CD4-positive, alpha-beta T cell treated with Interleukin-10 for 1 hour (primary cell): ENCODE results near the gene NDE1.
A peak's percentile ranks its signal among the peaks of the same experiment; 100 is the strongest.

Source experiments
- DNase-seq: peaks from one replicate; pipeline ENCODE4 v3.0.0-alpha.2; 2020

Gene NDE1

DNA sequence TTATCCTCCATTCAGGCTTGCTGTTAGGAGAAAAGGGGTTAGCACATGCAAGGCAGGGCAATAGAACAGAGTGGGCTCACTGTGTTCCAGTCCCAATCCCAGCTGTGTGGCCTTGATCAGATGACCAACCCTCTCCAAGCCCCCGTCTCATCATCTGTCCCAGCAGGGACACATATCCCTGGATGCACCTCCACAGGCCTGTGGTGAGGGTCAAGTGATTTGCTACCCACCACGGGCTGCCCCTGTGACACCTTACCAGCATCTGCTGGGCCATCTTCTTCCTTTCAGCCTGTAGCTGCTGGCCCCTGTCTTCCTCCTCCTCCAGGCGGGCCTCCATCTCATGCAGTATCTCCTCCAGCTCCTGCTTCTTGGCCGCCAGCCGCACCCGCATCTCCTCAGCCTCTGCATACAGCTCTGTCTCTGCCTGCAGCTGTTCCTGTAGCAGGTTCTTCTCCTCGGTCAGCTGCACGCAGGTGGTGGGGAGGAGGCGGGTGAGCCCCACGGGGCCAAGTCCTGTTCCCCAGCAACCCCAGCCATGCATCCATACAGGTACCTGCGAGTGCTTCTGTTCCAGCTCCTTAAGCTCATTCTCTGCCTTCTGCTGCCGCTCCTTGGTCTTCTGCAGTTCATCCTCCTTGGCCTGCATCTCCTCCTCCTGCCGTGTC lies 91.3 kb downstream of the NDE1 start:
- DNase-seq: no peak

- no peak for DNase-seq
These were observed 92.7 kb downstream of the NDE1 start for GRCh38 chr16:15742716-15743115.

GRCh38 chr16:15743657-15744056 lies 93.6 kb downstream of the NDE1 start:
- DNase-seq: no peak

DNA sequence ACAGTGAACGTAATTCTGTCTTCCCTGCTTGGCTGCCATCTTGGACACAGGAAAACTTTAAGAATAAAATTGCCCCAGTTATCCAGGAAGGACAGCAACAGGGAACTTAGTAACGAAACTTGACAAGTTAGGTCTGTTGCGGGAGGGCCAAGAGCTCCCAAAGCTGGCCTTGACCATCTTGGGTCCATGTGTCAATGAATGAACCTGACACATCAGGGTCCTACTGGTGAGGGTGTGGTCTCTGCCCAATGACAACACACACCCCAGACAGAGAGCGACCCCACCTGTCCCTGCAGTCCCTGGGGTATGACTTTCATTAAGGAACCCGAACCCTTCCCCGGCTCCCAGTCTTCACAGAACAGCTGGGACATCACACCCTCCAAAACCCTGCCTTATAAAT lies 96.3 kb downstream of the NDE1 start:
- DNase-seq: no peak

GRCh38 chr16:15747937-15748336 lies 97.9 kb downstream of the NDE1 start:
- no peak for DNase-seq

DNA sequence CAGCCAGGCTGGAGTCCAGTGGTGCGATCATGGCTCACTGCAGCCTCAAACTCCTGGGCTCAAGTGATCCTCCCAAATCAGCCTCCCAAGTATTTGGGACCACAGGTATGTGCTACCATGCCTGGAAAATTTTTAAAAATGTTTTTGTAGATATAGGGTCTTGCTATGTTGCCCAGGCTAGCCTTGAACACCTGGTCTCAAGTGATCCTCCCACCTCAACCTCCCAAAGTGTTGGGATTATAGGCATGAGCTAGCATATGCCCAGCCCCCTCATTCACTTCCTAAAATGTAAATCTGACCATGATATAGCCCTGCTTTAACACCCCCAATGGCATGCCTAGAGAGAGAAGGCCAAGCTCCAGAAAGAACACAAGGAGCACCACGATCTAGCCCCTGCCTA lies 98.6 kb downstream of the NDE1 start:
- DNase-seq: no peak

DNA sequence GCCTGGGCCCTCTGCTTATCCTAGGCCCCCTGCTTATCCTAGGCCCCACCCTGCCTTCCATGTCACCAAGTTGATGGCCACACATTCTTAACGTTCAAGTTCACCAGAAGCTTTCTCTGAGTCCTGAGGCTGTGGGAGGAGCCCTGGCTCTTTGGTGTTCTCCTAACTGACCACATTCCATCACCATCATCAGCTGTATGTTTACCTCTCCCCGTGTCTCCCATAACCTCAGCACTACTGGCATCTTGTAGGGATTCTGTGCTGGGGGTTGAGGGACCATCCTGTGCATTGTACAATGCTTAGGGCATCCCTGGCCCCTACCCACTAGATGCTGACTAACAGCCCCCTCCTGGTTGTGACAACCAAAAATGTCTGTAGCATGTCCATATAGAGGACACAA lies 99.3 kb downstream of the NDE1 start:
- DNase-seq: no peak

- DNase-seq: no peak
These were observed 99.9 kb downstream of the NDE1 start for GRCh38 chr16:15749985-15750384.

DNA sequence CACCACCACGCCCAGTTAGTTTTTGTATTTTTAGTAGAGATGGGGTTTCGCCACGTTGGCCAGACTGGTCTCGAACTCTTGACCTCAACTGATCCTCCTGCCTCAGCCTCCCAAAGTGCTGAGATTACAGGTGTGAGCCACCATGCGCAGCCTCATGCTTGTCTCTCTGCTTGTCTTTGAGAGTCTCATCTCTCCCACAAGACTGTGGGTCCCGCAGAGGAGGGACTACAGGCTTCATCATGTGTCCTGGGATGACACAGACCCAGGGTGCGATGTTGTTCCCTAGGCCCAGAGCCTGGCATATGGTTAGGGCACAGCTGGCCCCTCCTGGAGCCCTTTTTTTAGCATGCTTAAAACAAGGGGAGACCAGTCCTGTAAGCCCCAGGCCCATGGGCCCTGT lies 101.9 kb downstream of the NDE1 start:
- DNase-seq: no peak

- DNase-seq: no peak
These were observed 102.9 kb downstream of the NDE1 start for GRCh38 chr16:15752717-15753488.

GRCh38 chr16:15754821-15755534 lies 104.9 kb downstream of the NDE1 start:
- DNase-seq: no peak

GRCh38 chr16:15757077-15757386 lies 107.0 kb downstream of the NDE1 start:
- DNase-seq: no peak

- no peak for DNase-seq
These were observed 107.7 kb downstream of the NDE1 start for GRCh38 chr16:15757630-15758251.

GRCh38 chr16:15759070-15759469 lies 109.0 kb downstream of the NDE1 start:
- DNase-seq: no peak

DNA sequence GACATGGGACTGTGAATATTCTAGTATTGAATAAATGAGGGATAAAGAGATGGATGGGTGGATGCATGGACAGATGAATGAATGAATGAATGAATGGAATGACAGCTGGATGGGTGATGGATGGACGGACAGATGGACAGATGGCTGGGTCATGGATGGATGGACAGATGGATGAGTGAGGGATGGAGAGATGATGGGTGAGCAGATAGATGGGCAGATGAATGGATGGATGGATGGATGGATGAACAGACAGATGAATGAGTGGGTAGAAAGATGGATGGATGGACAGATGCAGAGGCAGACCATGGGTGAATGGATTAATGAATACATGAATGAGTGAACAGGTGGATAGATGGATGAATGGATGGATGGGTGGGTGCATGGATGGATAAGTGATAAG lies 110.1 kb downstream of the NDE1 start:
- DNase-seq: no peak

DNA sequence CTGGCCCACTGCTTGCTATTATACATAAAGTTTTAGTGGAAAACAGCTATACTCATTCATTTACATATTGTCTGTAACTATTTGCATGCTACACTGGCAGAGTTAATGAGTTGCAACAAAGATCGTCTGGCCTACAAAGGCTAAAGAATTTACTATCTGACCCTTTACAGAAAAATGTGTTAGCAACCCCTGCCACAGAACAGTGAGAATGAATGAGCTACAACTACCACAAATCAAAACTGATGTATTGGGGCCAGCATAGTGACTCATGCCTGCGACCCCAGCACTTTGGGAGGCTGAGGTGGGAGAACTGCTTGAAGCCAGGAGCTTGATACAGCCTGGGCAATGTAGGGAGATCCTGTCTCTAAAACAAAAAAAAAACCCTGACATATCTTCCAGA lies 114.1 kb downstream of the NDE1 start:
- no peak for DNase-seq

- no peak for DNase-seq
These were observed 115.1 kb downstream of the NDE1 start for GRCh38 chr16:15765116-15765515.

GRCh38 chr16:15765880-15766279 lies 115.8 kb downstream of the NDE1 start:
- DNase-seq: peak; percentile 51

GRCh38 chr16:15766918-15767317 lies 116.9 kb downstream of the NDE1 start:
- DNase-seq: no peak

DNA sequence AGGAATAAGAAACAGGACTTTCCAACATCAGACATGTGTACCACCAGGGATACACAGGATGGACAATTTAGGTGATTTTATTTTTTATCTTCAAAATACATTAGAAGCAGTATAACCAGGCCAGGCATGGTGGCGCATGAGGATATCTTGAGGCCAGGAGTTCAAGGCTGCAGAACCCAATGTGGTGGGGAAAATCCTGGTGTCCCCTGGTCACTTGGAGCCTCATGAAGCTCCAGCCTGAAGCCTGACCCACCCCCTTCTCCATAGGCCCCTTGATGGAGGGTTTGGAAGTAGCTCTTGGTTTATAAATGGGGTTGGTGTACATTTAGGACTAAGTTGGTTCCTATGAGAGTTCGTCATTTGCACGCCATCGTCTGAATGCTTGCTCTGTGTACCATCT lies 118.2 kb downstream of the NDE1 start:
- no peak for DNase-seq

DNA sequence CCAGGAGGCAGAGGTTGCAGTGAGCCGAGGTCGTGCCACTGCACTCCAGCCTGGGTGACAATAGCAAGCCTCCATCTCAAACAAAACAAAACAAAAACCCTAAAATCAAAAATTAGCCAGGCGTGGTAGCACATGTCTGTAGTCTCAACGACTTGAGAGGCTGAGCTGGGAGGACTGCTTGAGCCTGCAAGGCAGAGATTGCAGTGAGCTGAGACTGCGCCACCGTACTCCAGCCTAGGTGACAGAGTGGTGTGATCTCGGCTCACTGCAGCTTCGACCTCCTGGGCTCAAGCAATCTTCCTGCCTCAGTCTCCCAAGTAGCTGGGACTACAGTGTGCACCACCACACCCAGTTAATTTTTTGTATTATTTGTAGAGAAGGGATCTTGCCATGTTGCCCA lies 119.2 kb downstream of the NDE1 start:
- no peak for DNase-seq

- no peak for DNase-seq
These were observed 120.1 kb downstream of the NDE1 start for GRCh38 chr16:15770107-15770506.

DNA sequence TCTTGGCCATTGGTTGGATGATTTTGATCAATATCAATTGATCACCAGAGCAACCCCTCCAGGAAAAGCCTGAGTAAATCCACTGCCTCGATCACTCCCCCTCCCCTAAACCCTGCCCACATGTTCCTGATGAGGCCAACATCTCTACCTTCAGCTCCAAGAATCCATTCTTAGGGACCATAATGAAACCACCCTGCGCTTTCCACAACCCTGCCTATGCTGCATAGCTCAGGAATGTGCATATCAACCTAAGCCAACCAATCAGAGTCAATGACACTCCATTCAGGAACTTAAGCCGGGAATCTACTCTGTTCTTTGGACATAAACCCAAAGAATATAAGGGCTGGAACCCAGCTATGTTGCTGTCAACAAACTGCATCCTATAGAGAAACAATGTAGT lies 120.5 kb downstream of the NDE1 start:
- DNase-seq: no peak

- no peak for DNase-seq
These were observed 121.6 kb downstream of the NDE1 start for GRCh38 chr16:15771694-15772093.
